ENCODE measurements around the gene GRID2IP. TPM values are rescaled to one million over a fixed set of nuclear protein-coding genes. Genes with fewer than 3 reads are reported as not detected.

GRID2IP gene
- total and polyA plus RNA-seq, 2 of the 8 experiments (the other 6 are each of a cell fraction or from before 2014, with no cell fraction given), result 0.80 to 1.3 TPM

- TF ChIP-seq CHD7 (IDR thresholded peaks at IDR 0.05; ENCODE audit: insufficient replicate concordance, low read length) (no peak), POLR2A (IDR thresholded peaks at IDR 0.05; ENCODE audit: control extremely low read depth in 1 of 2, low read depth in 2 of 2, low read length in 2 of 2) (no peak), SAP30 (IDR thresholded peaks at IDR 0.05; ENCODE audit: insufficient read depth, insufficient replicate concordance, low read length) (no peak), CTCF (IDR thresholded peaks at IDR 0.05; ENCODE audit: control extremely low read depth in 1 of 3, insufficient read depth in 1 of 3, low read depth in 1 of 3, low read length in 3 of 3) (0 out of 4 replicates have a peak, but pooled peaks of 1 of the 3 experiments have one; percentile 7), EZH2 (IDR thresholded peaks at IDR 0.05; ENCODE audit: low read depth, low read length, severe bottlenecking) (no peak), POLR2AphosphoS5 (IDR thresholded peaks at IDR 0.05; ENCODE audit: low read depth, low read length) (no peak)
Measured at GRCh38 chr7:6576024-6576866, 25.0 kb upstream of the GRID2IP start (continued).
